Heart left ventricle (tissue), 13 donors: ENCODE measurements around the gene HOXB13.

Experiments
- CTCF ChIP-seq, 12 donors: fragments of 200-600 bp; sonication (generic) in 4 of 12; IDR thresholded peaks; one replicate each; pipeline versions ENCODE4 v1.5.0 to v1.8.0; 2018 to 2022; ENCODE audit warnings: antibody characterized with exemption in 12 of 12, mild to moderate bottlenecking in 5 of 12
- POLR2A ChIP-seq, 2 donors: fragments of 450-650 bp; IDR thresholded peaks; one replicate each; pipeline ENCODE4 v1.6.1; 2017; ENCODE audit warnings: antibody characterized with exemption in 2 of 2, mild to moderate bottlenecking in 2 of 2, moderate library complexity in 2 of 2
- donor health status: ischemic (EF 13 %, LVEDD 7.1; RV severe dilation, severe dysfunction).
- donor health status: DM: no; HTN: yes; CAD: no.
- donor health status: DM: no; HTN: no; CAD: no.
- donor health status: ischemic (EF 25% LVEDD 6.9; RV normal size, moderate dysfunction).
- donor health status: ischemic (EF 25% LVEDD 5.7; RV mildly dilated, moderate dysfunction).
- donor health status: ischemic (EF 35%, LVEDD 5.7; RV mildly dilated, moderate dysfunction).
- donor health status: nonischemic (EF 11% LVEDD 7.7; RV severe dilation, severe dysfunction).
- donor health status: DM: yes; HTN: yes; CAD: no.
- donor health status: PGD.
- donor health status: ischemic (EF 29% LVEDD 5.4; RV normal size, mild dysfunction).
- donor health status: nonischemic (EF 23%, LVEDD 6.1; RV moderate dilation, normal function).

- TF ChIP-seq CTCF (IDR thresholded peaks at IDR 0.05), result no peak
- no peak for TF ChIP-seq POLR2A (IDR thresholded peaks at IDR 0.05)
Observed at GRCh38 chr17:48733632-48734328, 5.2 kb upstream of the HOXB13 start.
